Bronchial epithelial cell (primary cell): ENCODE data around the gene CDKL5. TPM values are rescaled to one million over a fixed set of nuclear protein-coding genes. Genes with fewer than 3 reads are reported as not detected.

Experiments
- DNase-seq: peaks from one replicate; pipeline ENCODE4 v3.0.0-alpha.2; 2010; ENCODE audit warnings: low read depth
- FAIRE-seq: peaks from 2 replicates; lab custom pipeline; 2011; peaks lifted over from hg19 to GRCh38; lab: Jason Lieb, UNC
- H3K27me3 ChIP-seq: 2 replicates; pipeline ENCODE4 v1.5.1; 2011; ENCODE audit warnings: low read length; ENCODE audit not compliant: control insufficient read depth, insufficient read depth
- H3K36me3 ChIP-seq: 2 replicates; pipeline ENCODE4 v1.5.1; 2011; ENCODE audit warnings: low read length; ENCODE audit not compliant: control insufficient read depth, insufficient read depth
- H3K4me3 ChIP-seq: 2 replicates; pipeline ENCODE4 v1.5.1; 2011; ENCODE audit warnings: mild to moderate bottlenecking, low read depth, low read length, control low read depth
- total RNA-seq: library from RNA; depleted of rRNA; stranded (reverse); fragments of >200 nt; gene quantifications from 2 replicates; pipeline ENCODE4 v1.2.1, GENCODE V29; 2014
- TF ChIP-seq, protein P1 (sequence below): IDR thresholded peaks from 2 replicates; pipeline ENCODE4 v1.5.1; 2011; ENCODE audit warnings: mild to moderate bottlenecking, moderate library complexity, low read length, control low read depth, inconsistent platforms; ENCODE audit not compliant: insufficient read depth, severe bottlenecking

CDKL5 gene
- total RNA-seq, 1 donor from 2014 or later: 2.6 TPM

- TF ChIP-seq, protein P1, sequence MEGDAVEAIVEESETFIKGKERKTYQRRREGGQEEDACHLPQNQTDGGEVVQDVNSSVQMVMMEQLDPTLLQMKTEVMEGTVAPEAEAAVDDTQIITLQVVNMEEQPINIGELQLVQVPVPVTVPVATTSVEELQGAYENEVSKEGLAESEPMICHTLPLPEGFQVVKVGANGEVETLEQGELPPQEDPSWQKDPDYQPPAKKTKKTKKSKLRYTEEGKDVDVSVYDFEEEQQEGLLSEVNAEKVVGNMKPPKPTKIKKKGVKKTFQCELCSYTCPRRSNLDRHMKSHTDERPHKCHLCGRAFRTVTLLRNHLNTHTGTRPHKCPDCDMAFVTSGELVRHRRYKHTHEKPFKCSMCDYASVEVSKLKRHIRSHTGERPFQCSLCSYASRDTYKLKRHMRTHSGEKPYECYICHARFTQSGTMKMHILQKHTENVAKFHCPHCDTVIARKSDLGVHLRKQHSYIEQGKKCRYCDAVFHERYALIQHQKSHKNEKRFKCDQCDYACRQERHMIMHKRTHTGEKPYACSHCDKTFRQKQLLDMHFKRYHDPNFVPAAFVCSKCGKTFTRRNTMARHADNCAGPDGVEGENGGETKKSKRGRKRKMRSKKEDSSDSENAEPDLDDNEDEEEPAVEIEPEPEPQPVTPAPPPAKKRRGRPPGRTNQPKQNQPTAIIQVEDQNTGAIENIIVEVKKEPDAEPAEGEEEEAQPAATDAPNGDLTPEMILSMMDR: no peak
- DNase-seq (no peak), FAIRE-seq (no peak)
- no peaks in the 10 kb centered on the region for H3K36me3 ChIP-seq
- no peaks in the 10 kb centered on the region for H3K27me3 ChIP-seq
- no peak overlapping the region for H3K4me3 ChIP-seq
Measured at GRCh38 chrX:18401848-18402213, 23.6 kb upstream of the CDKL5 start.

DNA sequence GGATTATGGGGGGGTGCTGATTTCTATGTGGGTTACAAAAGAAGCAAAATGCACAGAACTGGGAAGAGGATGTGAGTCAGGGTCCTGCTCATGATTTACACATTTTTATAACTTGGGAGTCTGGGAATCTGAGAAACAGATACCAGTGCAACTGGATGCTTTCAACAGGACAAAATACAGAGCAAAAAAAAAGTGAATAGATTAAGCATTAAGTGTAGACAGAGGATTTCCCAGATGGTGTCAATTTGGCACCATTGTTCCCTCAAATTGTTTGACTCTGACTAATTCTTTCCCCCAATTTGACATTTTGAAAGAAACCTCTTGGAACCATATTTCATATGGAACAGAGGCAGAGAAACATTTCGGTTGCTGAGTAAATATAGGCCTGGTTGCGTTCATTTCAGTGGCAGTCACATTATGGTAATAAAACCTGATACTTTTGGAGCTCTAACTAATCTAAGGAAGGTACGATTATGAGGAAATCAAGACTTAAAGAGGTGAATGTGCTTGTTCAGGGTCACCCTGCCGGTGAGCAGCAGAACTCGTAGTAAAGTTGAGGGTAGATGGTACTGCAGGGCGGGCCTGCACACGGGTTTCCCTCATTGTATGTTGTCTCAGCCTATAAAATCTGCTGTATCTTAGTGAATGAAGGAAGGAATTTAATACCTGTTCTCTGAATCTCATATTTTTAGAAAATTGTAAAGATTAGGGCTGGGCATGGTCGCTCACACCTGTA is 18.7 kb upstream of the CDKL5 start:
- Histone ChIP-seq H3K27me3 (no peaks in the 10 kb centered on the region), H3K36me3 (no peaks in the 10 kb centered on the region), H3K4me3 (no peak overlapping the region)
- DNase-seq (no peak), FAIRE-seq (no peak)
- TF ChIP-seq, protein P1: no peak

- TF ChIP-seq, protein P1: peak; percentile 28
- Histone ChIP-seq H3K4me3 (no peak overlapping the region), H3K36me3 (no peaks in the 10 kb centered on the region), H3K27me3 (no peaks in the 10 kb centered on the region)
- DNase-seq (peak; percentile 43), FAIRE-seq (no peak)
Measured at GRCh38 chrX:18410038-18410437, 15.4 kb upstream of the CDKL5 start.

DNA sequence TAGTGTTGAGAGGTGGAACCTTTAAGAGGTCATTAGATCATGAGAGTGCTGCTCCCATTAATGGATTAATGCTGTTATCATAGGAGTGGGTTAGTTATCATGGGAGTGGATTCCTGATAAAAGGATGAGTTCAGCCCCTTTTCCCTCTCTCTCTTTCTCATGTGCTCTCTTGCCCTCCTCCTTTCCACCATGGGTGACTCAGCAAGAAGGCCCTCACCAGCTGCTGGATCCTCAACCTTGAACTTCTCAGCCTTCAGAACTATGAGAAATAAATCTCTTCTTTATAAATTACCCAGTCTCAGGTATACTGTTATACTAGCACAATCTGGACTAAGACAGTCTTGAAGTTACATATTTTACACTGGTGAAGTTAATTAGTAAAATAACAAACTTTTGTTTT is 10.0 kb upstream of the CDKL5 start:
- TF ChIP-seq, protein P1: no peak
- DNase-seq (no peak), FAIRE-seq (no peak)
- no peaks in the 10 kb centered on the region for H3K27me3 ChIP-seq
- no peaks in the 10 kb centered on the region for H3K36me3 ChIP-seq
- no peak overlapping the region for H3K4me3 ChIP-seq

GRCh38 chrX:18422325-18422724 is 3.1 kb upstream of the CDKL5 start:
- H3K36me3 ChIP-seq: no peaks in the 10 kb centered on the region
- no peak overlapping the region for H3K4me3 ChIP-seq
- H3K27me3 ChIP-seq: no peaks in the 10 kb centered on the region
- peak; percentile 74 for DNase-seq
- TF ChIP-seq, protein P1: no peak
- FAIRE-seq: no peak

- DNase-seq: no peak
- H3K4me3 ChIP-seq: no peak overlapping the region
- TF ChIP-seq, protein P1: no peak
- H3K36me3 ChIP-seq: no peaks in the 10 kb centered on the region
- no peak for FAIRE-seq
- no peaks in the 10 kb centered on the region for H3K27me3 ChIP-seq
Measured at GRCh38 chrX:18422886-18423285, 2.5 kb upstream of the CDKL5 start.
